Limb (tissue), 2 donors: Measurements from ENCODE around the gene CEP112.

ENCODE experiments used
- DNase-seq, 2 donors: peaks; one replicate each; pipeline ENCODE4 v3.0.0-alpha.2; 2016; ENCODE audit errors: extremely low spot score in 2 of 2

The CEP112 gene

DNA sequence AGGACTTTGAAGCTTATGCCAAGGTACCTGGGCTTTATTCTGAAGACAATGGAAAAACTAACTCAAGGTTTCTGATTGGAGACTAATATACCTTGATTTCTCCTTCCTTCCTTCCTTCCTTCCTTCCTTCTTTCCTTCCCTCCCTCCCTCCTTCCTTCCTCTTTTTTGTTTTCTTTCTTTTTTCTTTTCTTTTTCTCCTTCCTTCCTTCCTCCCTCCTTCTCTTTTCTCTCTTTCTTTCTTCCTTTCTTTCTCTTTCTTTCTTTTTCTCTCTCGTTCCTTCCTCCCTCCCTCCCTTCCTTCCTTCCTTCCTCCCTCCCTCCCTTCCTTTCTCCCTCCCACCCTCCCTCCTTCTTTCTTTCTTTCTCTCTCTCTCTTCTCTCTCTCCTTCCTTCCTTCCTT, 531.9 kb downstream of the CEP112 start:
- DNase-seq = no peak

- DNase-seq = no peak
Observed at GRCh38 chr17:65659512-65659911, 532.4 kb downstream of the CEP112 start.

DNA sequence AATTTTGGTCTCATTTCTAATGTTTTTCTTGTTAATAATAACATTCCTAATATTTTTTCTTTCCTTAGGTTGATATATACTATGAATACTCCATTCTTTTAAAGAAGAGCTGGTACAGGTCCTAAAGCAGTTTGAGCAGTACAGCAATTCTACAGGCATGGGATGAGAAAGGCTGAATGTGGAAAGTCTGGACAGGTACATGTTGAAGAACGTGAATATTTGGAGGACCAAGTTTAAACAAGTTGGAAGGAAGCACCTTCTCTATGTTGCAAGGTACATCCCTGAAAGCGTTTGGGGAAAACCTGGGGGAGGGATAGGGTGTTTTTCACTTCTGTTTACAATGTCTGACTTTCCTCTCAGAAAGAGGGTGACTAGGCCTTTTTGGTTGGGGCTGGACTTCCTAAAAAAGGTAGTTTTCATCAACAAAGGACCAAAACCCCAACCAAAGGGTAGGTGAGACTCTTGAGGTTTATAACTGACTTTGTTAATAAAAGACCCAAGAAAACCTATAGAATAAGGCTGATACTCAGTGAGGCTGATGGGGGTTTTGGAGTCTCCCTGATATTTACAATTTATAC, 534.6 kb downstream of the CEP112 start:
- DNase-seq = no peak

GRCh38 chr17:65656390-65657250, 535.3 kb downstream of the CEP112 start:
- no peak for DNase-seq

DNA sequence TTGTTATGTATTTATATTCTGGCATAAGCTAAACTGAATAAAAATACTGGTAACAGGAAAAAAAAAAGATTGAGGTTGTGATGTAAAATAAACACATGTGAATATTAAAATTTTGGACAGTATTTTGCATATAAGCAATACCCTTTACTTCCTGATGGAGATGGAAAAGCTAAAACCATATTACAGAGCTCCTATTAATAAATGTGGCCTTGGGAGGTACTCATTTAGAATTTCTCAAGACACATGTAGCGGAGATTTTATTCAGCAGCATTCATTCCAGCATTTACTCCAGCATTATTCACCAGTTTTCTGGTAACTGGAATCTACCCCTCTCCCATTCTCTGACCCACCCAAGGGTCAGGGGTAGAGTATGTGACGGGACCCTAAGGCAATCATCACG, 536.2 kb downstream of the CEP112 start:
- no peak for DNase-seq

- DNase-seq = no peak
Observed at GRCh38 chr17:65644545-65644944, 547.4 kb downstream of the CEP112 start.

DNA sequence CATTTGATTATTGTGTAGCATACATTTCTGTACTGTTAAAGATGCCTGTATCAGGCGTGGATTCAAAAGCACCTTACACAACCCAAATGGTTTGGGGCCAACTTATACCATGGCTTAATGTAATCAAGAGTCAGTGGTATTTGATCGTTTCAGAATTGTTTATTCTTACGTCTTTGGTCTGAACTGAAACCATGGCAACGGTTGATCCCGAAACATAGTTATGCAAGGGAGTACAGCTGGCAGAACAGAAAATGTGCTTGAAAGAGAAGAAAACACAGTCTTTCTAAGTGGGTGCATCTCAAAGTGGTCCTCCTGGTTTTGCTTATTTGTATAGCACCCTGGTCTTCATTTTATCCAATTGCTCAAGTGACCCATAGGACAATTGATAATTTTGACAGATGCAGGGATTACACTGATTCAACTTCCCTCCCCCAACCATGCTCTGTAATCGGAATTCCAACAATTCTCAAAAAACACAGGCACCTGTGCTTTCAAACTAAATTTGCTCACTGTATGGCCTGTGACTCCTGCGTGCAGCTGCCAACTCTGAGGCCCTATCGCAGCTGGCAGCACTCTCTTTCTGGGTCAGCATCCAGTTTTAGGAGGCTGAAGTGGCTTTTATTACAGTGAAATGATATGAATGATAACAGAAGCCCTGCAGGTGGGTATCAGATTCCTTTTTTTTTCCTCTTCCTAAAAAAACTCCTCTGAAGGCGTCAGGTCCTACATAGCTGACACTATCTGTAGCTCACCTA, 553.5 kb downstream of the CEP112 start:
- peak; percentile 33 to 62 for DNase-seq

DNA sequence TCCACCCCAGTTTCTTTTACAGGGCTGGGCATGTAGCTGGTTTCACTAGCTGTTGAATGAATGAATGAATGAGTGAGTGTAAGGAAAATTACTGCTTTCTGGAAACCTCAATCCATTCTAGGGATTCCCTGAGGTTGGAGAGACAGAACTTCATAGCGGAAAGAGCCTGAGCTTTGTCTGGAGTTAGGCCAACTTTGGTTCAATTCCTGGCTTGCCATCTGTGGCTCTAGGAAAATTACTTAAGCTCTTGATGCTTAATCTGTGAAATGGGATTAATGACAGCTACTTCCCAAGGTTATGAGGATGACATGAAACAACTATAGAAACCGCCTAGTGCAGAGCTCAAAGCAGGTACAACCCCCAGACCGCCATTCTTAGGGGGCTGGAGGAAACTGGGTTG, 554.1 kb downstream of the CEP112 start:
- DNase-seq = peak in 1 of 2 donors; percentile 41

DNA sequence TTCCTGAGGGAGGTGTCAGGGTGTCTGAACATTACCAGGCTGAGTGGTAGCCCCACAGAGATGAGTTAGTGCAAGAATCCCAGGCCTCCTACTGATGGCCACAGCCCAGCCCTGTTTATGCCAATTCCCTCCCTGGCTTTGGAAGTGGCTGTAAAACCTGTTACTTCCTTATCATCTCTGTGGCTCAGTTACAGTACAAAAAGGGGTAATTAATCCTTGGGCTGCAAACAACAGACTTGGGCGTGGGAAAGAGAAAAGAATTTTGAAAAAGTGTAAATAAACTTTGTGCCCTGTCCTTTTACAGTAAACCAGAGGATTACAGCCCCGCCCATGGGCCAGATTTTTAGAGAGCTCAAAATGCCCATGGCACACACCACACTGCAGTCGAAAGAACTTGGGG, 557.4 kb downstream of the CEP112 start:
- no peak for DNase-seq

GRCh38 chr17:65633988-65634387, 557.9 kb downstream of the CEP112 start:
- DNase-seq = no peak

DNA sequence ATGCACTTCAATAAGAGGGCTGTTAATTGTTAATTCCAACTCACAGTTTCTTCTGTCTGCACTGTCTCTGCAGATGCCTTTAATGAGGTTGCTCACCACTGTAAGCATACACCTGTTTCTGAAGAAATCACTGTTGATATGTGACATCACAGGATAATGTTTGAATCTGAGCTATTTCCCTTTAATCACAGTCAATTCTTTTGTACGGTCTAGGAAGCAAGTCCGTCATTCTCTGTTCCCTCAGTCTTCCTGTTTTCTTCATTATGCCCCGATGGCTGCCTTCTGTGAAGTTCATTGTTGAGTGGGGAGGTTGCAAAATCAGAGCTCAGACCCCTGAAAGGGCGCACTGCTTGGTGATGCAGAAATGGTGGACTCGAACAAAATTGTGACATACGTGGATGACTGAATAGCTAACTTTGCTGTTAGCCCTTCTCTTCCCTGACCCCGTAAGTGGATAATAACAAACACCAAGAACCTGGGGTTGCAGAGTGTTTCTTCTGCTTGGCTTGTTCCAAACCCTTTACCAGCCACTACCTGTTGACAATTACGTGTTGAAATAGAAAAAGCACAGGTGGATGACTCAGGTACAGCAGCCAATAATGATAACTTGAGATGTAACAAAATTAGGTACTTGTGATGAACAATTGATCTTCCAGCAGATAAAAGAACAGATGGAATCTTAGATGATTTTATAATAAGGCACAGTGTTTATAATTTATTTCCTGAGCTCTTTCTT, 558.6 kb downstream of the CEP112 start:
- no peak for DNase-seq

DNA sequence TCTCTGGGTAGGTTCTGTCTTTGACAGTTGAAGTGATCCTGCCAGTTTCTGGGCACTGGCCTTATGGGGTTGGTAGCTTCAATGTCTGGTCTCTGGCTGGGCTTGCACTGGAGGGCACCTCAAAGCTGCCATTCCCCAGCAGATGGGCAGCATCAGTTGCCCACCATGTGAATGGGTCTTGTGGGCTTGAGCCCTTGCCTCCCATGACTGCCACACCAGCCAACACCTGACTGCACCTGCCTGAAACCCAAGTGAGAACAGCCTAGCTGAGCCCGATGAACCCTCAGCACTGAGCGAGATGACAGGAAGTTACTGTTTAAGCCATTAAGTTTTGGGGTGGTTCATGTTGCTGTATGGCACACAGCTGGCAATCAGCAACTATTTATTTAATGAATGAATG, 561.4 kb downstream of the CEP112 start:
- no peak for DNase-seq

DNA sequence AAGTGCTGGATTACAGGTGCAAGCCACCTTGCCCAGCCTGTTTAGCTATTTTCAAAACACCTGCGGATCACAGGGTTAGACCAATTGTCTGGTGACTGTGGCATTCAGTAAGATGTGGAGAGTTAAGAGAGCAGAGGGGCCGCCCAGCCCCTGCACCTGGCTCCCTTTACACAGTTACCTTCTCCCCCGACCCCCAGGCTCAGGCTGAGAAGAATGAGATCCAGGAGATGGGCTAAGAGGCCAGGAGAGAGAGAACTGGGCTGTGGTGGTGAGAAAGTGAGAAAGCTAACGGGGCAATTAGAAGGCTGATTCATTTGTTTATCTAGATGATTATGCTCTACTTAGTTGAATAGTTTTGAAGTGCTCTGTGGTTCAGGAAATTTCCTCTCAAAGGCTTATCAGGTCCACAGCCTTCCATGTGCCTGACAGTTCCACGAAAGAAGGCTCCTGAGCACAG, 562.7 kb downstream of the CEP112 start:
- no peak for DNase-seq

GRCh38 chr17:65628644-65629036, 563.3 kb downstream of the CEP112 start:
- no peak for DNase-seq

DNA sequence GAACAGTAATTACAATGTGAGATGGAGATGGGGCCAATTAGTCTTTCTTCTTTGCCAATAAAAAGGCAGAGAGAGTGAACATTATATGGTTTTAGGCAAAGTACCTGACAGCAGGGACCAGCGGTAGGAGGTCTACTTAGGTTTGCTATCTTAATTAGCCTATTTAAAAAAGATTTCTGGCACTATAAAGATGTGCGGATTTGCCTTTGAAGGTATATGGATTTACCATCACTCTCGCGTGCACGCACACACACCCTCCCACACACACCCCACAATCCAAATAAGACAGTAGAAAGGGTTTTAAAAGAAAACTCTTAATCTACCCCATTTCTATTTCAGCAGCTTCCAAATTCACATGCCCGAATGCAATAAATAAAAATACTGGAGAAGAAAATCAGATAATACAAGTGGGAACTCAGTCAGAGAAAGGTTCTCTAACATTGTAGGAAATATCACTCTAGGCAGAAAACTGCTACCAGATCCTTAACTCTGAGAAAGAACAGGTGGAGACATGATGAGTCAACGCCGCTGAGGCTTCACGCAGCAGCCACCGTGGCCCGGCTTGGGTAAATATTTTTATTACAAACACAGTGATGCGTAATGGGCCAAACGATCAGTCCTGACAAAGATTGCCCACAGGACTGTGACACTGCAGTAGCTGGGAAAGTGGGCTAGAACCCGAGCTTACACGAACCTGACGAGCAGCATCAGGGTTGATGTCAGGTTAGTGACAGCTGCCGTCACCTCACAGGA, 563.9 kb downstream of the CEP112 start:
- DNase-seq = peak in 1 of 2 donors; percentile 7

- no peak for DNase-seq
Observed at GRCh38 chr17:65627108-65627507, 564.8 kb downstream of the CEP112 start.

- DNase-seq = no peak
Observed at GRCh38 chr17:65626451-65626850, 565.5 kb downstream of the CEP112 start.

GRCh38 chr17:65618516-65618915, 573.4 kb downstream of the CEP112 start:
- DNase-seq = no peak

- no peak for DNase-seq
Observed at GRCh38 chr17:65617496-65617895, 574.4 kb downstream of the CEP112 start.

- no peak for DNase-seq
Observed at GRCh38 chr17:65609749-65610148, 582.2 kb downstream of the CEP112 start.

DNA sequence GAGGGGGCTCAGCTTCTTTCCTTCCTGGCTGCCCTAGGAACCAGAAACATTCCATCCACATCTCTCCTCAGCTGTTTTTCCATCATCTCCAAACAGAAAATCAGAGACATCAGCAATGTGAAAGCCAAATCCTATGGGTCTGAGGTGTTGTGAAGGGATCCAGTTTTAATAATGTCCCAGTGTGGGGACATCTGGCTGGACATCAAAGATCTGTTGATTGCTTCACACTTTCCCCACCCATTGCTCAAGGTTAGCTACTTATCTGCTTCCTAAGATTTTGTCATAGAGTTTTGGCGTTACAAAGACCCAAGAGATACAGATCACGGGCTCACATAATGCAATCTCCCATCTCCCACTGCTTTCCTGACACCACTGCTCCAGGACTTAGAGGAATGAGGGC, 582.6 kb downstream of the CEP112 start:
- DNase-seq = no peak
